ENCODE data around the gene B4GALT6. TPM values are rescaled to one million over a fixed set of nuclear protein-coding genes. Genes with fewer than 3 reads are reported as not detected.

Gene B4GALT6
- total and polyA plus RNA-seq, 2 of the 13 experiments (the other 11 are each of a cell fraction or from before 2014, with no cell fraction given): 1.9 to 3.3 TPM

DNA sequence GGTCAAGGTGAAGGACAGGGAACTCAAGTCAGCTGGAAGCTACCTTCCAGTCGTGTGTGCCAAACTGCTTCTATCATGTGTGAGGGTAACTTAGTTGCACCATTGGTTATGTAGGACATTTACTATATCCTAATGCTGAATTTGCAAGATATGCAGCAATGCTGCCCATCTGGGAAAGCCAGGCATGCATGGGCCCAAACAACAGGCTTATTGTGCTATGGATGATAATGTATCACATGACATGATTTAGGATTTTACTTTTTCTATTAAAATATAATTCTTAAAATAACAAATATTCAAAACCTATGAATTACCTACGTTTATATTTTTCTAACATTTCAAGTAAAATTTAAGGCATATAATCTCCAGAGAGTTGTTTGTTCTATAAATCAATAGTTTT lies 35.9 kb downstream of the B4GALT6 start:
- FAIRE-seq (no peak), DNase-seq (ENCODE audit: low spot score) (no peak), ATAC-seq (no peak)
- Histone ChIP-seq H3K9ac (ENCODE audit: insufficient read depth, low read depth, low read length) (no peak overlapping the region), H3K4me3 (replicated peaks in 1 of 3; ENCODE audit: insufficient read depth in 1 of 3, low read depth in 2 of 3, low read length in 3 of 3) (no peak overlapping the region), H3K36me3 (replicated peaks in 1 of 2; ENCODE audit: control insufficient read depth in 1 of 2, insufficient read depth in 2 of 2, low read length in 2 of 2) (no peaks in the 10 kb centered on the region), H3K4me2 (ENCODE audit: low read depth, low read length) (no peak overlapping the region), H3K79me2 (ENCODE audit: insufficient read depth, low read length) (no peaks in the 10 kb centered on the region), H3K9me3 (ENCODE audit: low read length) (no peaks in the 10 kb centered on the region), H4K20me1 (ENCODE audit: insufficient read depth, low read length) (no peaks in the 10 kb centered on the region), H3K27ac (ENCODE audit: extremely low read length, insufficient read depth, low read length) (no peak overlapping the region), H2AFZ (ENCODE audit: low read length) (no peak overlapping the region), H3K27me3 (ENCODE audit: control insufficient read depth in 1 of 2, insufficient read depth in 2 of 2, low read length in 2 of 2) (no peaks in the 10 kb centered on the region), H3K4me1 (ENCODE audit: insufficient read depth, low read length) (peaks cover 35% of the 10 kb centered on the region)
- no TSS peak for BruUV-seq (replicated peaks)
- TF ChIP-seq GTF3A (CRISPR knock-in tag; conservative IDR thresholded peaks at IDR 0.05) (no peak), ZNF567 (CRISPR knock-in tag; IDR thresholded peaks at IDR 0.05; ENCODE audit: borderline replicate concordance) (no peak), ATF1 (CRISPR knock-in tag; IDR thresholded peaks at IDR 0.05) (no peak), HCFC1 (IDR thresholded peaks at IDR 0.05; ENCODE audit: low read depth, low read length) (no peak), TARDBP (CRISPR knock-in tag; IDR thresholded peaks at IDR 0.05) (no peak), RFX5 (IDR thresholded peaks at IDR 0.05; ENCODE audit: low read depth, low read length) (no peak), ZNF333 (CRISPR knock-in tag; IDR thresholded peaks at IDR 0.05; ENCODE audit: borderline replicate concordance) (no peak), ZNF263 (CRISPR knock-in tag; IDR thresholded peaks at IDR 0.05) (no peak), RFX3 (CRISPR knock-in tag; IDR thresholded peaks at IDR 0.05) (no peak)
- TF ChIP-seq, protein P1, sequence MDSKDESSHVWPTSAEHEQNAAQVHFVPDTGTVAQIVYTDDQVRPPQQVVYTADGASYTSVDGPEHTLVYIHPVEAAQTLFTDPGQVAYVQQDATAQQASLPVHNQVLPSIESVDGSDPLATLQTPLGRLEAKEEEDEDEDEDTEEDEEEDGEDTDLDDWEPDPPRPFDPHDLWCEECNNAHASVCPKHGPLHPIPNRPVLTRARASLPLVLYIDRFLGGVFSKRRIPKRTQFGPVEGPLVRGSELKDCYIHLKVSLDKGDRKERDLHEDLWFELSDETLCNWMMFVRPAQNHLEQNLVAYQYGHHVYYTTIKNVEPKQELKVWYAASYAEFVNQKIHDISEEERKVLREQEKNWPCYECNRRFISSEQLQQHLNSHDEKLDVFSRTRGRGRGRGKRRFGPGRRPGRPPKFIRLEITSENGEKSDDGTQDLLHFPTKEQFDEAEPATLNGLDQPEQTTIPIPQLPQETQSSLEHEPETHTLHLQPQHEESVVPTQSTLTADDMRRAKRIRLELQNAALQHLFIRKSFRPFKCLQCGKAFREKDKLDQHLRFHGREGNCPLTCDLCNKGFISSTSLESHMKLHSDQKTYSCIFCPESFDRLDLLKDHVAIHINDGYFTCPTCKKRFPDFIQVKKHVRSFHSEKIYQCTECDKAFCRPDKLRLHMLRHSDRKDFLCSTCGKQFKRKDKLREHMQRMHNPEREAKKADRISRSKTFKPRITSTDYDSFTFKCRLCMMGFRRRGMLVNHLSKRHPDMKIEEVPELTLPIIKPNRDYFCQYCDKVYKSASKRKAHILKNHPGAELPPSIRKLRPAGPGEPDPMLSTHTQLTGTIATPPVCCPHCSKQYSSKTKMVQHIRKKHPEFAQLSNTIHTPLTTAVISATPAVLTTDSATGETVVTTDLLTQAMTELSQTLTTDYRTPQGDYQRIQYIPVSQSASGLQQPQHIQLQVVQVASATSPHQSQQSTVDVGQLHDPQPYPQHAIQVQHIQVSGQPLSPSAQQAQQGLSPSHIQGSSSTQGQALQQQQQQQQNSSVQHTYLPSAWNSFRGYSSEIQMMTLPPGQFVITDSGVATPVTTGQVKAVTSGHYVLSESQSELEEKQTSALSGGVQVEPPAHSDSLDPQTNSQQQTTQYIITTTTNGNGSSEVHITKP (CRISPR knock-in tag; IDR thresholded peaks at IDR 0.05; ENCODE audit: low read depth): no peak
- CTCF ChIA-PET (ENCODE audit: low intra/inter-chr PET ratio, low total read pairs): no interaction called here
- intact Hi-C loops (cut with micrococcal nuclease; ENCODE audit: unreplicated experiment) (no loop called here), in situ Hi-C loops (cut with HindIII; ENCODE audit: extremely low pct_ligation_motif_present, low pct_unique_long_range_greater_than_20kb) (no loop called here)
- POLR2A ChIA-PET: no interaction called here
- 55% methylated on average over 2 of the region's 2 CpGs for WGBS (ENCODE audit: low lambda C conversion rate)

Data from HepG2 (cell line).